OCI-LY1 (cell line): Measurements from ENCODE around the gene DCDC2.

Experiments
- EZH2 ChIP-seq: fragments of 200-600 bp; sonication (generic), shearing (Covaris generic); IDR thresholded peaks from 2 replicates; pipeline ENCODE4 v1.8.0; 2017; ENCODE audit warnings: borderline replicate concordance, mixed run types, mild to moderate bottlenecking, antibody characterized with exemption, low read length, moderate library complexity, mixed read lengths
- TF ChIP-seq, protein P1 (sequence below): fragments of 200-600 bp; sonication (generic), shearing (Covaris generic); IDR thresholded peaks from 2 replicates; pipeline ENCODE4 v1.5.1; 2017; ENCODE audit warnings: mild to moderate bottlenecking, antibody characterized with exemption, low read length, moderate library complexity, mixed read lengths

DNA sequence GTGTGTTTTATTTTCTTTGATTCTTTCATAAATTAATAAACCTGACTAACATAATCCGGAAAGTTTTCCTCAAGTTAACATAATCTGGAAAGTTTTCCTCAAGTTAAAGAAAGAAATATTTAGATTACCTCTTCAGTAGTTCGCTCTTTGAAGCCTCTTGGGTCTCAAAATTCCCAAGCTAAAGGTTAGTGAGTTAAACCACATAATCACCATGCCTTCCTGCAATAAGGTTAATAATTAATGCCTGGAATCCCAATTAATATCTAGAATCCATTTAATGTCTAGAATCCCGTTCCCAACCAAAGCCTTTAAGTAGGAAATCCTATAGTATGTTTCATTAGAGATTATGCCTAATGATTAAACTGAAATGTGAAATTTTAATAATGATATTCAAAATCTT is 12.9 kb downstream of the DCDC2 start:
- TF ChIP-seq, protein P1, sequence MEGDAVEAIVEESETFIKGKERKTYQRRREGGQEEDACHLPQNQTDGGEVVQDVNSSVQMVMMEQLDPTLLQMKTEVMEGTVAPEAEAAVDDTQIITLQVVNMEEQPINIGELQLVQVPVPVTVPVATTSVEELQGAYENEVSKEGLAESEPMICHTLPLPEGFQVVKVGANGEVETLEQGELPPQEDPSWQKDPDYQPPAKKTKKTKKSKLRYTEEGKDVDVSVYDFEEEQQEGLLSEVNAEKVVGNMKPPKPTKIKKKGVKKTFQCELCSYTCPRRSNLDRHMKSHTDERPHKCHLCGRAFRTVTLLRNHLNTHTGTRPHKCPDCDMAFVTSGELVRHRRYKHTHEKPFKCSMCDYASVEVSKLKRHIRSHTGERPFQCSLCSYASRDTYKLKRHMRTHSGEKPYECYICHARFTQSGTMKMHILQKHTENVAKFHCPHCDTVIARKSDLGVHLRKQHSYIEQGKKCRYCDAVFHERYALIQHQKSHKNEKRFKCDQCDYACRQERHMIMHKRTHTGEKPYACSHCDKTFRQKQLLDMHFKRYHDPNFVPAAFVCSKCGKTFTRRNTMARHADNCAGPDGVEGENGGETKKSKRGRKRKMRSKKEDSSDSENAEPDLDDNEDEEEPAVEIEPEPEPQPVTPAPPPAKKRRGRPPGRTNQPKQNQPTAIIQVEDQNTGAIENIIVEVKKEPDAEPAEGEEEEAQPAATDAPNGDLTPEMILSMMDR, result no peak
- TF ChIP-seq EZH2, result no peak
